HG03097 (cell line): ENCODE data around the gene EIF3B.
"Not testable (repeated sequence)": the region's sequence is repeated elsewhere in the genome, so short reads cannot be mapped to it uniquely, and the experiment has no call there.

Experiments used
- ATAC-seq: cut with Tn5 transposase; IDR thresholded peaks from one replicate; pipeline ENCODE4 v1.9.1; 2021; ENCODE audit not compliant: unreplicated experiment, low FRiP score

The EIF3B gene

DNA sequence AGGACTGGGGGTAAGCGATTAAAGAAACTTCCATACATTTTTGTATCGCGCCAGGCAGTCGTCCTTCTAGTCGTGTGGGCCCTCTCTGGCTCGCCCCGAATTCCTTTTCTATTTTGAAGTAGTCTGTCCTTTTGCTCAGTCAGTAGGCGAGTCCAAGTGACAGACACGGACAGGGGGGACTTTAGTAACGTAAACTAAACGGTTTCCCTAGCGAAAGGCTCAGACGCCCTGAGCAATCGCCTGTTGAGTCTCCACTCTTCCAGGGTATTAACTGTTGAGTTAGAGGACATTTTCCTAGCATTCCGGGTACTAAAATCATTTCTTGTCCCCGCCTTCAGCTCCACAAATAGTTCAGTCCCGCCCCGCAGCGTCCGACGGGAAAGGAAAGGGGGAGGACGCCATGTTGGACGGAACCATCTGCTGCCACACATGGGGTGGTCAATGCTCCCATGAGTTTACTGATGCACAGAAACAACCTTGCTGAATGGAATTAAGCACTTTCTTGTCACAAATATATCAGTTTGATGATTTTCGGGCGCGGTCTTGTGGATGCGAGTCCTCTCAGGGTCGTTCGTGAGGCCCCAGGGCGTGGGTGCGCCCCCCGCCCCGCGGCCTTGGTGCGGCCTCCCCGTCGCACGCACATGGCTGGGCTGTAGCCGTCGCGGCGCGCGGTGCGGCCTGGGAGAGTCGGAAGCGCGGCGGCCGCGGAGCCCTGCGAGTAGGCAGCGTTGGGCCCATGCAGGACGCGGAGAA is at the start of gene EIF3B:
Gene EIF3B, plus strand, starts transcription at position 642 of the 753 bp plus-strand sequence. Its CDS starts 95 bp downstream, at position 737.
- peak; percentile 79 for ATAC-seq

GRCh38 chr7:2305258-2305657 is 49.4 kb upstream of the EIF3B start:
- not testable (repeated sequence) for ATAC-seq

DNA sequence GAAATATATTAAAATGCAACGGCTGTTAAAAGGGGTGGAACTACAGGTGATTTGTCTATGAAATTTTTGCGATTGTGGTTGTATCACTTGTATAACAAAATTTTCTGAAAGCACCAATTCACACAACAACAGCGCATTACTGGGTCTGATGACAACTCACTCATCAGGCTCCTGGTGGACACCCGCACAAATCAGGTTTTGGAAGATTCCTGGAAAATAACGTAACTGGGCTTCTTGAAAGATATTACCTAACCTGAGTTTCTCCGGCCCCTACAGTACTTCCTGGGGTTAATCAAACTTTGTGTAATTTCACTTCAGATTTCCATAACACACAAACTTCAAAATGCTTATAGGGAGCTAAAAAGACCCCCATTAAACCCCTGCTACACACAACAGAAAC is 47.9 kb upstream of the EIF3B start:
- no peak for ATAC-seq

GRCh38 chr7:2307690-2308107 is 46.9 kb upstream of the EIF3B start:
- peak; percentile 42 for ATAC-seq

GRCh38 chr7:2309889-2310331 is 44.7 kb upstream of the EIF3B start:
- ATAC-seq: no peak

DNA sequence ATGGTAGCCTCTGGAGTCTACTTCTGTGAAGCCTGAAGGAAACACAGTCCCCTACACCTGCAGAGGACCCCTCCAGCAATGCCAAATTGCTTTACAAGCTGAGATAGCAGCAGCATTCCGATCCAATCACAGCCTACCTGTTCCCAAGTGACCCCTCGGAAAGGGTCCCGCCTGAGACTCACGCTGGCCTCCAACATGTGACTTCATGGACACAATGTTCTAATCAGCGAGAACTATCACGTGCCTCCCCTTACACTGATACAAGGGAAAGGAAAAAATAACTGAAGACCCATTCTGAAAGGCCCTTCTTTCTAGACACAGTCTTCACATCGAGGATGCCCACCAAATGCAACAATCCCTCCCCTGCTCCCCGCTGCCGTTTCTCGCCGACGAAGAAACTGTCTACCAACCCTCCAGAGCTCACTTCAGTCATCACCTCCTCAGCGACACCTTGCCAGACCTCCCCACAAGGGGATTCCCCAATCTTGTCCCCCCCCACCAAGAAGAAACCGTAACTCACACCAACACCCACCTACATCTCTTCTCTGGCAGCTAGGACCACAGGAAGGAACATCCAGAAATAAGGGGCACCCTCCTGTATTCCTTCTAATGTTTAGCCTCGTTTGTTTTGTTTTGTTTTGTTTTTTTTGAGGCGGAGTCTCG is 42.2 kb upstream of the EIF3B start:
- ATAC-seq: no peak

DNA sequence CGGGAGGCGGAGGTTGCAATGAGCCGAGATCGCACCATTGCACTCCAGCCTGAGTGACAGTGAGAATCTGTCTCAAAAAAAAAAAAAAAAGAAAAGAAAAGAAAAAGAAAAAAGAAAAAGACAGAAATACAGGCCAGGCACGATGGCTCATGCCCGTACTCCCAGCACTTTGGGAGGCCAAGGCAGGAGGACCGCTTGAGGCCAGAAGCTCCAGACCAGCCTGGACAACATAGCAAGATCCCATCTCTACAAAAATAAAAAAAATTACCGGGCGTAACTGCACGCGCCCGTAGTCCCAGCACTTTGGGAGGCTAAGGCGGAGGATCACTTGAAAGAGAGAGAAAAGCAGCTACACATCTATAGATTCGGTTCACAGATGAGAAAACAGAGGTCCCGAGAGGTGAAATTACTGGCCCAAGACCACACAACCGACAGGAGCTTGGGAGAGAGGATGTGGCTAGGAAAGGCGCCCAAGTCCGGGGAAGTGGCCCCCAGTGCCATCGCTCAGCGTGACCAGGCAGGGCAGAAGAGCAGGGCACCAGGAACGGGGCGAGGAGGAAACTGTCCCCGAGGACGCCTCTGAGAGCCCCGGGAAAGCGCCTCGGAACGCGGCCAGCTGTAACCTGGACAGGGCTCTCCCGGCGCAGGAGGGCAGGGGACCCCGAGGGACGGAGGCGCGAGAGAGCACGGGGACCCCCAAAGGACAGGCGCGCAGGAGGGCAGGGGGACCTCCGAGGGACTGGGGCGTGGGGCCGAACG is 41.0 kb upstream of the EIF3B start:
- peak; percentile 26 for ATAC-seq

DNA sequence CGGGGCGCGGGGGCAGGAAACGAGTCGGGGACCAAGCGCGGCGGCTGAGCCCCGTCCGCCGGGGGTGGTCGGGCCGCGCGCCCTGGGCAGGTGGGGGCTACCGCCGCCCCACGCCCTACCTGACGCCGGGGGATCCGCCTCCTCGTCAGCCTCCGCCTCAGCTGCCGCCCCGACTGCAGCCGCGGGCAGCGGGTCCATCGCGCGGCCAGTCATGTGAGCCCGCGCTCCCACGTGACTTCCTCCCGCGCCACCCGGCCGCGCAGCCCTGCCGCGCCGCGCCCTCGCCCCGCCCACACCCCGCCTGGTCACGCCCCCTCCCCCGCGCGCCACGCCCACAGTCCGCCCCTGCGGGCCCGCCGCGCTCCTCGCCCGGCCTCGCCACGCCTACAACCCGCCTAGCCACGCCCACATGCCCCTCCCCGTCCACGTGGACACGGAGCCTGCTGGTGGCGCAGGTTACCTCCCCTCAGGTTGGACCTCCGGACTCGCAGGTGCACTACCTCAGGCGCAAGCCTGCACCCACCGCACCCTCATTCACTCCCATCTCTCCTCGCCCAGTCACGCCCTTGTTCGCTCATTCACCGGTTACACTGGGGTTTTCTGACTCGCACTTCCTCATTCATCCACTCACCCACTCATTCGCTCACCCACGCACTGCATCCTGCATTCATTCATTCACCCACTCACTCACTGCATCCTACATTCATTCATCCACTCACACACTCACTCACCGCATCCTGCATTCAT is 40.2 kb upstream of the EIF3B start, which contains the start of gene SNX8:
Gene SNX8, minus strand, starts transcription at position 233 of the 747 bp plus-strand sequence. Its CDS starts 20 bp downstream, at position 213.
- peak; percentile 72 for ATAC-seq

DNA sequence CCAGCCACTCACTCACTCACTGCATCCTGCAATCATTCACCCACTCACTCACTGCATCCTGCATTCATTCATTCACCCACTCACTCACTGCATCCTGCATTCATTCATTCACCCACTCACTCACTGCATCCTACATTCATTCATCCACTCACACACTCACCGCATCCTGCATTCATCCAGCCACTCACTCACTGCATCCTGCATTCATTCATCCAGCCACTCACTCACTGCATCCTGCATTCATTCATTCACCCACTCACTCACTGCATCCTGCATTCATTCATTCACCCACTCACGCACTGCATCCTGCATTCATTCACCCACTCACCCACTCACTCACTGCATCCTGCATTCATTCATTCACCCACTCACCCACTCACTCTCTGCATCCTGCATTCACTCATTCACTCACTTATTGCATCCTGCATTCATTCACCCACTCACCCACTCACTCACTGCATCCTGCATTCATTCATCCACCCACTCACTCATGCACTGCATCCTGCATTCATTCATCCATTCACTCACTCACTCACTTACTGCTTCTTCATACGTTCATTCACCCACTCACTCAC is 39.6 kb upstream of the EIF3B start:
- ATAC-seq: not testable (repeated sequence)

GRCh38 chr7:2315787-2316186 is 38.8 kb upstream of the EIF3B start:
- ATAC-seq: no peak

DNA sequence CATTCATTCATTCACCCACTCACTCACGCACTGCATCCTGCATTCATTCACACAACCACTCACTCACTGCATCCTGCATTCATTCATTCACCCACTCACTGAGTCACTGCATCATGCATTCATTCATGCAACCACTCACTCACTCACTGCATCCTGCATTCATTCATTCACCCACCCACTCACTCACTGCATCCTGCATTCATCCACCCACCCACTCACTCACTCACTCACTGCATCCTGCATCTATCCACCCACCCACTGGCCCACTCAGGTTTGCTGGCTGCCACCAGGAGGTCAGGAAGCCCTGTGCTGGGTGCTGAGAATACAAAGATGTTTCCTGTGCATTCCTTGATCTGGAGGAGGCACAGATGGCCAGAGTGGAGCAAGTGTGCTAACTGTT is 38.0 kb upstream of the EIF3B start:
- no peak for ATAC-seq

GRCh38 chr7:2317556-2318293 is 36.9 kb upstream of the EIF3B start:
- ATAC-seq: no peak

DNA sequence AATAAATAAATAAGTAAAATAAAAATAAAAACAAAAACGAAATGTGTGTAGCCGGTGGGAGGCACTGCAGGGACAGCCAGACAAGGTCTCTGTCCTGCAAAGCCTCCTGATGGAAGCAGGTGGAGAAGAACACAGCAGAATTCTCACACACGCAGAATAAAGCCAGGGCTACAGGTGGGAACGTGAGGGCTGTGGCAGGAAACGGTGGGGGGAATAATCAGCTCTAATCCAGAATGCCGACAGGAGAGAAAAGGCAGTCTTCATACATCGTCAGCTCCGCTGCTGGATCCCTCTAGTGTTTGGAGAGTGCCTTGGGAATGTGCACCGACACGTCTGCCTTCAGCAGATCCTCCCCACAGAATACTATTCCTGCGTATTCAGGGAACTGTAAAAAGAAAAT is 33.6 kb upstream of the EIF3B start:
- ATAC-seq: no peak

GRCh38 chr7:2325162-2325561 is 29.5 kb upstream of the EIF3B start:
- no peak for ATAC-seq

DNA sequence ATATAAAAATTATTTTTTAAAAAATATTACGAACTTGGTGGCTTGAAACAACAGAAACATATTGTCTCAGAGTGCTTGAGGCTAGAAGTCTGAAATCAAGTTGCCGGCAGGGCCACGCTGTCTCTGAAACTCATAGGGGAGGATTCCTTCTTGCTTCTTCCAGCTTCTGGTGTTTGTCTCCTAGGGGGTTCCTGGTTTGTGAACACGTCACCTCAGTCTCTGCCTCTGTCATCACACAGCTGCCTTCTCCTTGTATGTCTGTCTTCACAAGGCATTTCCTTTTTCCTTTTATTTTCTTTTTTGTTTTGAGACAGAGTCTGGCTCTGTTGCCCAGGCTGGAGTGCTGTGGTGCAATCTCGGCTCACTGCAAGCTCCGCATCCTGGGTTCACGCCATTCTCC is 27.7 kb upstream of the EIF3B start:
- ATAC-seq: no peak

DNA sequence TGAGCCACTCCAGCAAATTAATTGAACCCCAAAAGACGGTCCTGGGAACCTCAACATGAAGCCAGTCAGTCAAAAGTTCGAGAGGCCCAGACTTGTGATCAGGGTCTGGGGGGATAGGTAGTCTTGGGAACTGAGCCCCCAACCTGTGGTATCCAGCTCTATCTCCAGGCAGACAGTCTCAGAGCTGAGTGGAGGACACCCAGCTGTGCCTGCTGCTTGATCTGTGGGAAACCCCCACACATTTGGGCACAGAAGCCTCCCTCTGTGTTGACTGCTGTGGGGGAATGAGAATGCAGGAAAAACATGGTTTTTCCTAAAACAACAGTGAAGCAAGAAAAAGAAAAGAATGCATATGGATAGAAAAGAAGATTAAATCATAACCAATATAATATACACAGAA is 24.1 kb upstream of the EIF3B start:
- ATAC-seq: no peak

- no peak for ATAC-seq
These were observed 22.9 kb upstream of the EIF3B start for GRCh38 chr7:2331707-2332106.

GRCh38 chr7:2332606-2333231 is 21.9 kb upstream of the EIF3B start:
- not testable (repeated sequence) for ATAC-seq
